HepG2 (cell line): ENCODE measurements around the gene ABHD18.

Experiments used
- KLF6 ChIP-seq: IDR thresholded peaks from 2 replicates; pipeline ENCODE4 v1.8.0; 2016; ENCODE audit warnings: missing biosample characterization, missing genetic modification reagents
- KLF9 ChIP-seq: IDR thresholded peaks from 2 replicates; pipeline ENCODE4 v1.6.1; 2016; ENCODE audit warnings: low read depth
- RAD51 ChIP-seq: fragments of 450-650 bp; IDR thresholded peaks from 2 replicates; pipeline ENCODE4 v1.6.1; 2016; ENCODE audit warnings: borderline replicate concordance
- SMARCC2 ChIP-seq: fragments of 450-650 bp; IDR thresholded peaks from 2 replicates; pipeline ENCODE4 v1.6.1; 2017; ENCODE audit warnings: antibody characterized with exemption, mild to moderate bottlenecking
- STAG1 ChIP-seq: sonication (generic); formaldehyde crosslinking; IDR thresholded peaks from 2 replicates; pipeline ENCODE4 v1.4.0; 2020; ENCODE audit warnings: missing genetic modification reagents
- ZC3H4 ChIP-seq: sonication (generic); formaldehyde crosslinking; IDR thresholded peaks from 2 replicates; pipeline ENCODE4 v1.4.0; 2020; ENCODE audit warnings: missing genetic modification reagents, borderline replicate concordance
- ZNF138 ChIP-seq: sonication (generic); formaldehyde crosslinking; IDR thresholded peaks from 2 replicates; pipeline ENCODE4 v1.5.0; 2020; ENCODE audit warnings: mild to moderate bottlenecking, low read depth, missing genetic modification reagents
- ZNF740 ChIP-seq: sonication (generic); formaldehyde crosslinking; IDR thresholded peaks from 2 replicates; pipeline ENCODE4 v1.4.0; 2020; ENCODE audit warnings: missing genetic modification reagents
- TF ChIP-seq, protein P1 (sequence below): sonication (generic); formaldehyde crosslinking; IDR thresholded peaks from 2 replicates; pipeline ENCODE4 v1.5.0; 2020; ENCODE audit warnings: mild to moderate bottlenecking, missing genetic modification reagents, moderate library complexity
- TF ChIP-seq, protein P2 (sequence below), 2 experiments: sonication (generic) in 1 of 2; formaldehyde crosslinking in 1 of 2; IDR thresholded peaks; 2 replicates each; pipeline versions ENCODE4 v1.5.1 to v1.6.1; 2011 to 2020; ENCODE audit warnings: borderline replicate concordance in 1 of 2, low read depth in 1 of 2, low read length in 1 of 2, mild to moderate bottlenecking in 1 of 2, missing genetic modification reagents in 1 of 2, moderate library complexity in 1 of 2

DNA sequence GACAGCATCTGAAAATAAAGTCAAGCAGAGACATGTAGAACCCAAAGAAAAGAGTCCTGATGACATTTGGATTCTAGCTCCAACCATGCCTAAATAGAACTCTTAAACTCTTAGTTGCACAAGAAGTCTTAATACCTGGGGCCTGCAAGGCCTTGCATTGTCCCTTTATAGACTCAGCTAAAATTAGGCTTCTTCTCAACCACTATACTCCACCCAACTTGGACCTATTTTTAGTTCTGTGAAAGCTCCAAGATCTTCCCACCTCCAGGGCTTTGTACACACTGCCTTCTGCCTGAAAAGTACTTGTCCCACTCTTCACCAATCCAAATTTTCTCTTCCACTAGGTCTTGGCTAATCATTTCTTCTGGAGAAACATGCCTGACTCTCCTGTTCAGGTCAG lies 48.1 kb upstream of the ABHD18 start:
- TF ChIP-seq RAD51, result no peak
- no peak for TF ChIP-seq ZNF138 (CRISPR knock-in tag)
- TF ChIP-seq, protein P1, sequence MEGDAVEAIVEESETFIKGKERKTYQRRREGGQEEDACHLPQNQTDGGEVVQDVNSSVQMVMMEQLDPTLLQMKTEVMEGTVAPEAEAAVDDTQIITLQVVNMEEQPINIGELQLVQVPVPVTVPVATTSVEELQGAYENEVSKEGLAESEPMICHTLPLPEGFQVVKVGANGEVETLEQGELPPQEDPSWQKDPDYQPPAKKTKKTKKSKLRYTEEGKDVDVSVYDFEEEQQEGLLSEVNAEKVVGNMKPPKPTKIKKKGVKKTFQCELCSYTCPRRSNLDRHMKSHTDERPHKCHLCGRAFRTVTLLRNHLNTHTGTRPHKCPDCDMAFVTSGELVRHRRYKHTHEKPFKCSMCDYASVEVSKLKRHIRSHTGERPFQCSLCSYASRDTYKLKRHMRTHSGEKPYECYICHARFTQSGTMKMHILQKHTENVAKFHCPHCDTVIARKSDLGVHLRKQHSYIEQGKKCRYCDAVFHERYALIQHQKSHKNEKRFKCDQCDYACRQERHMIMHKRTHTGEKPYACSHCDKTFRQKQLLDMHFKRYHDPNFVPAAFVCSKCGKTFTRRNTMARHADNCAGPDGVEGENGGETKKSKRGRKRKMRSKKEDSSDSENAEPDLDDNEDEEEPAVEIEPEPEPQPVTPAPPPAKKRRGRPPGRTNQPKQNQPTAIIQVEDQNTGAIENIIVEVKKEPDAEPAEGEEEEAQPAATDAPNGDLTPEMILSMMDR (CRISPR knock-in tag), result no peak
- TF ChIP-seq ZNF740 (CRISPR knock-in tag), result no peak
- TF ChIP-seq STAG1 (CRISPR knock-in tag), result no peak
- TF ChIP-seq, protein P2, sequence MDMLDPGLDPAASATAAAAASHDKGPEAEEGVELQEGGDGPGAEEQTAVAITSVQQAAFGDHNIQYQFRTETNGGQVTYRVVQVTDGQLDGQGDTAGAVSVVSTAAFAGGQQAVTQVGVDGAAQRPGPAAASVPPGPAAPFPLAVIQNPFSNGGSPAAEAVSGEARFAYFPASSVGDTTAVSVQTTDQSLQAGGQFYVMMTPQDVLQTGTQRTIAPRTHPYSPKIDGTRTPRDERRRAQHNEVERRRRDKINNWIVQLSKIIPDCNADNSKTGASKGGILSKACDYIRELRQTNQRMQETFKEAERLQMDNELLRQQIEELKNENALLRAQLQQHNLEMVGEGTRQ (IDR thresholded peaks at IDR 0.05; ENCODE audit: low read depth, low read length), result no peak
- TF ChIP-seq, protein P2 (CRISPR knock-in tag; IDR thresholded peaks at IDR 0.05; ENCODE audit: borderline replicate concordance), result no peak
- no peak for TF ChIP-seq SMARCC2
- TF ChIP-seq ZC3H4 (CRISPR knock-in tag), result no peak
- TF ChIP-seq KLF6 (CRISPR knock-in tag), result no peak
- TF ChIP-seq KLF9 (CRISPR knock-in tag), result no peak
